ENCODE results near the gene RYR3.

Gene RYR3

DNA sequence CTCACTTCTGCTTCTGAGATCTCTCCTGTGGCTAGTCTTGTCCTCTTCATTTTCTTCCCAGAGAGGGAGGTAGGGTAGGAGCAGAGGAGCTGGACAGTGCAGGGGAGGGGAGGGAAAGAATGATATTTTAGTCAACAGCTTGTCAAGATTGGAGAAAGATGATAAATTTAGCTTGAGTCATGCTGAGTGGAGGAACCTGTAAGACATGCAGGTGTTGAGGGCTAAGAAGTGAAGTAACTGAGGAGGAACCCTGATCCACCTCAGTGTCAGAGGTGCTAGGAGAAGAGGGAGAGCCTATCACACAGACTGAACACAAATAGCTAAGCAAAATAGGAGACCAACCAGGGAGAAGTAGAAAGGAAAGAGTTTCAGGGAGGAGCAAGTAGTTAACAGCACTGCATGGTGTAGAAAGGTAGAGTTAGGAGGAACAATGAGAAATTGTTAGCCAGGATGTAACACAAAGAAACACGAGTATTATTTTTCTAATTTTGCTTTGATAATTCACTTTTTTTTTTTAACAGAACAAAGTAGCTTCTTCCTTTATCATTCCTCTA lies 549.3 kb downstream of the RYR3 start:
- CTCF ChIA-PET, result interaction anchor here (0.7 kb wide), 1 partner anchor 11 kb away, joined by 3 read pairs; no protein-coding TSS in a partner anchor
- POLR2A ChIA-PET, result no interaction called here
- TF ChIP-seq, protein P1, sequence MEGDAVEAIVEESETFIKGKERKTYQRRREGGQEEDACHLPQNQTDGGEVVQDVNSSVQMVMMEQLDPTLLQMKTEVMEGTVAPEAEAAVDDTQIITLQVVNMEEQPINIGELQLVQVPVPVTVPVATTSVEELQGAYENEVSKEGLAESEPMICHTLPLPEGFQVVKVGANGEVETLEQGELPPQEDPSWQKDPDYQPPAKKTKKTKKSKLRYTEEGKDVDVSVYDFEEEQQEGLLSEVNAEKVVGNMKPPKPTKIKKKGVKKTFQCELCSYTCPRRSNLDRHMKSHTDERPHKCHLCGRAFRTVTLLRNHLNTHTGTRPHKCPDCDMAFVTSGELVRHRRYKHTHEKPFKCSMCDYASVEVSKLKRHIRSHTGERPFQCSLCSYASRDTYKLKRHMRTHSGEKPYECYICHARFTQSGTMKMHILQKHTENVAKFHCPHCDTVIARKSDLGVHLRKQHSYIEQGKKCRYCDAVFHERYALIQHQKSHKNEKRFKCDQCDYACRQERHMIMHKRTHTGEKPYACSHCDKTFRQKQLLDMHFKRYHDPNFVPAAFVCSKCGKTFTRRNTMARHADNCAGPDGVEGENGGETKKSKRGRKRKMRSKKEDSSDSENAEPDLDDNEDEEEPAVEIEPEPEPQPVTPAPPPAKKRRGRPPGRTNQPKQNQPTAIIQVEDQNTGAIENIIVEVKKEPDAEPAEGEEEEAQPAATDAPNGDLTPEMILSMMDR (IDR thresholded peaks at IDR 0.05; ENCODE audit: insufficient read depth, low read length, missing control alignments), result no peak
- DNase-seq (ENCODE audit: low read depth, low spot score), result no peak
- H3K4me3 ChIP-seq (ENCODE audit: low read depth, low read length), result no peak overlapping the region

DNA sequence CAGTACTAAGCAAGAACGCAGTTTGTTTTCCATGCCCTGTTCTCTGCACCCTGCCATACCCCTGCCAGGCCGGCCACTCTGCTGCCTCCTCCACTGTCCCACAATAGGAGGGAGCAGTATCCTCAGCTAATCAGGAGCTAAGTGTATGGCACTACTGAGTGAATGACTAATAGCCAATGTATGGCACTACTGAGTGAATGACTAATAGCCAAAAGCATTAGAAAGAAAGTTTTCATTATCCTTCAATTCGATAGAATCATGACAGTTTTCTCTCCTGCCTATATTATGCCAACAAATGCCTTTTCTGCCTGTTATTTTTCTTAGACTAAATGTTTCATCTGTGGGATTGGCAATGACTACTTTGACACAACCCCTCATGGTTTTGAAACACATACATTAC lies 550.0 kb downstream of the RYR3 start:
- POLR2A ChIA-PET, result no interaction called here
- no peak for DNase-seq (ENCODE audit: low read depth, low spot score)
- CTCF ChIA-PET, result no interaction called here
- TF ChIP-seq, protein P1 (IDR thresholded peaks at IDR 0.05; ENCODE audit: insufficient read depth, low read length, missing control alignments), result no peak
- H3K4me3 ChIP-seq (ENCODE audit: low read depth, low read length), result no peak overlapping the region

DNA sequence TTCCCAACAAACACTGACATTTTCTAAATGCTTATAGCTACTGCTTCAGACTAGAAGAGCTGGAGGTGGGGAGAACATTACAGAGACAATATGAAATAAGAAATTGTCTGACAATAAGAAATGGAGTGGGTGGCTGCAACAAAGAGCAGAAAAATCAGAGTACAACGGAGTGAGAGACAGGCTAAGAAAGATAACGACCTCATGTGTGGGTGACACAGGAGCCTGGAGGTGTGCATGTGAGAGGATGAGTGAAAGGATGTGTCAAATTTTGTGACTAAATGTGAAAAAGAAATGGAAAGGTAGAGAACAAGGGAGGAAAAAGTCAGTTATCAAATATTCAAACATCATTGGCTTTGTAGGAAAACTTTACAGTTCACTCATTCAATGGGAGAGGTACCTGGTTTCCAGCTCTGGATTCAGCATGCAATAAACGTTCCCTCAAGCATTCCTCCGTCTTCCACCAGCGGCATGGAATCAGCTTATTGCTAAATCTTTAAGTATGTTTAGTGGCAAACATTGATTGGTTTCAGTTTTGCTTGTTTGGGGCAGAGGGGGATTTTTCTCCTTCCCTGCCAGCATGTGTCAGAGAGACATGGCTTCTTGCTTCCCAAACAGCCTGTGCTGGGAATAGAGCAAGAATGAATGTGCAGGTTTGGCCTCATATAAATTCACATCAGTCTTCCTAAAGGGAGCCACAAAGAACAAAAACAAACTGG lies 553.8 kb downstream of the RYR3 start:
- H3K4me3 ChIP-seq (ENCODE audit: low read depth, low read length), result no peak overlapping the region
- TF ChIP-seq, protein P1 (IDR thresholded peaks at IDR 0.05; ENCODE audit: insufficient read depth, low read length, missing control alignments), result no peak
- DNase-seq (ENCODE audit: low read depth, low spot score), result no peak
- POLR2A ChIA-PET, result no interaction called here
- CTCF ChIA-PET, result no interaction called here

DNA sequence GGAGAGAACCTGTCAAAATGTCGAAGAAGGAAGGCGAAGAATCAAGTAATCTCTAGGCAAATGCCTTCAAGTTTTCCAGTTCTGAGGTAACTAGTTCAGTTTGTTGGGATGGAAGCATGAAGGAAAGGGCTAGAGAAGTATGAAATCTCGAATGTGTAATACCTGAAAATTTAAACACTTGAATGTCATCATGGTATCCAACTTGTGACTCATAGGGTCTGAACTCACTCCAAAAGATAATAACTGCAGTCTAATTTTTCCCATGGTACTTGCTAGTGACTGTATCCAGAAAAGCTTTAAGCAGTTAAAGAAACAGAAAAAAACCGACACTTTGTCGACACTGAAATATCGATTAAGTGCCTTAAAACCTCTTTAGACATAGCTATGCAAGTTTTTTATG lies 554.6 kb downstream of the RYR3 start:
- TF ChIP-seq, protein P1 (IDR thresholded peaks at IDR 0.05; ENCODE audit: insufficient read depth, low read length, missing control alignments), result no peak
- DNase-seq (ENCODE audit: low read depth, low spot score), result no peak
- no peak overlapping the region for H3K4me3 ChIP-seq (ENCODE audit: low read depth, low read length)
- ChIA-PET CTCF (no interaction called here), POLR2A (no interaction called here)

DNA sequence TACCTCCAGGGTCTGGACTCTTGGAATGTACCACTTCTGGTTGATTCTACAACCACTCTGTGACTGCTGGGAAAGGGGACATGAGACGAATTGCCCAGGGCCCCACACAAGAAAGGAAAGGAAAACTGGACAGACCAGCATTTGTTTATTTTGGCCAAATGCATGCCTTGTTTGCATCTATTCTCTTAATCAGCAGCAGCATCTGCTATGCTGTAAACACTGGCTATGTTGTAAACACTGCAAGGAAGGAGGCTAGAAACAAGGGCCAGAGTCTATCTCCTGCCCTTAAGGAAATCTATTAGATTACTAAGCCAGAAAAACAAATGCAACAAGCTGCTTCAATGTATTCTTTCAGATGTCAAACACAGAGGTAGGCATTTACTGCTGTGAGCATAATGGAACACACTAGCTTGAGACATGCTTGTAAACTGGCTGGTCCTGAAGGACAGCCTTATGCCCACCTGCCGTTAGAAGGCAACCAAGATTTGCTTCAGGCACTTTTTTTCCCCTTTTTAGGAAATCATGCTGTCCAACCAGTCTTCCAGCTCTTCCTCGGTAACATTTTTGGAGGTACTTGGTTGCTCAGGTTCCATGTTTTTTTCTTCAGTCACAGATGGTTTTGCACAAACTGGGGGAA lies 555.5 kb downstream of the RYR3 start:
- TF ChIP-seq, protein P1 (IDR thresholded peaks at IDR 0.05; ENCODE audit: insufficient read depth, low read length, missing control alignments), result no peak
- CTCF ChIA-PET, result interaction anchor here (0.8 kb wide), 1 partner anchor 129 kb away, joined by 3 read pairs; no protein-coding TSS in a partner anchor

DNA sequence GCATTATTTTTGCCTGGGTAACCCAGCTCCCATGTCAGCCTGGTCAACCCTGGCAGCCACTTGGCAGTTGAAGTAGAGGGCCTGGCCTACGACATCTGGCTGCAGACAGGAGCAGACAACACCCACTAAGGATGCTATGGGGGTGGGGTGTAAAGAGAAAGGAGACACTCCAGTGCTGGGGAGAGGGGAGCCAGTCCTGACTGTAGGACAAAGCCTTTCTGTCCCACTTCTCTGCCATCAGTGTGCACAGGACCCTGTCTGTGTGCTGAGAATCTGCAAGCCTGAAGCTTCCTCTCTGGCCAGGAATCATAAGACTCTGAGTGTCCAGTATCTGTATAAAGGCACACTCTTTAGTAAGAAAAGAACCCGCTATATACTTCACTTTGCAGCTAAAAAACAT lies 561.2 kb downstream of the RYR3 start:
- CTCF ChIA-PET, result interaction anchor here (1.0 kb wide), 1 partner anchor 102 kb away, joined by 3 read pairs; no protein-coding TSS in a partner anchor
- POLR2A ChIA-PET, result no interaction called here
- DNase-seq (ENCODE audit: low read depth, low spot score), result no peak

More for the DNA sequence above, 555.5 kb downstream of the RYR3 start:
- POLR2A ChIA-PET, result no interaction called here
- no peak overlapping the region for H3K4me3 ChIP-seq (ENCODE audit: low read depth, low read length)
- no peak for DNase-seq (ENCODE audit: low read depth, low spot score)

More for the DNA sequence above, 561.2 kb downstream of the RYR3 start:
- no peak overlapping the region for H3K4me3 ChIP-seq (ENCODE audit: low read depth, low read length)
- TF ChIP-seq, protein P1 (IDR thresholded peaks at IDR 0.05; ENCODE audit: insufficient read depth, low read length, missing control alignments), result no peak
